Mesenchymal stem cell (in vitro differentiated cells and primary cell): Measurements from ENCODE around the gene CELF4.

Experiments used
- DNase-seq: peaks from one replicate; pipeline ENCODE4 v3.0.0-alpha.2; 2013
- H2AFZ ChIP-seq: one replicate; pipeline ENCODE4 v1.6.1; 2013; ENCODE audit warnings: low read depth, mild to moderate bottlenecking, control low read depth, inconsistent platforms, low read length, moderate library complexity
- H2AK5ac ChIP-seq: 2 replicates; pipeline ENCODE4 v1.6.1; 2013; ENCODE audit warnings: low read length, moderate library complexity, mild to moderate bottlenecking, inconsistent platforms; ENCODE audit not compliant: severe bottlenecking
- H2BK120ac ChIP-seq: one replicate; pipeline ENCODE4 v1.6.1; 2013; ENCODE audit warnings: low read depth, mild to moderate bottlenecking, inconsistent platforms, low read length, moderate library complexity
- H2BK12ac ChIP-seq, 2 experiments: one replicate each; pipeline ENCODE4 v1.6.1; 2013; ENCODE audit warnings: inconsistent platforms in 2 of 2, low read length in 2 of 2, mild to moderate bottlenecking in 2 of 2, moderate library complexity in 2 of 2, control low read depth in 1 of 2
- H2BK15ac ChIP-seq: one replicate; pipeline ENCODE4 v1.6.1; 2013; ENCODE audit warnings: mild to moderate bottlenecking, low read depth, inconsistent platforms; ENCODE audit not compliant: poor library complexity, severe bottlenecking
- H2BK5ac ChIP-seq: 2 replicates; pipeline ENCODE4 v1.6.1; 2013; ENCODE audit warnings: low read depth, mild to moderate bottlenecking, low read length, control low read depth, inconsistent platforms; ENCODE audit not compliant: poor library complexity, severe bottlenecking
- H3K14ac ChIP-seq, 2 experiments: one replicate each; pipeline ENCODE4 v1.6.1; 2013; ENCODE audit warnings: inconsistent platforms in 2 of 2, low read length in 2 of 2, control low read depth in 1 of 2, mild to moderate bottlenecking in 1 of 2, moderate library complexity in 1 of 2
- H3K18ac ChIP-seq, 2 experiments: one replicate each; pipeline ENCODE4 v1.6.1; 2013; ENCODE audit warnings: inconsistent platforms in 2 of 2, low read length in 2 of 2, control low read depth in 1 of 2, low read depth in 1 of 2, mild to moderate bottlenecking in 1 of 2
- H3K23ac ChIP-seq, 2 experiments: one replicate each; pipeline ENCODE4 v1.6.1; 2013; ENCODE audit warnings: inconsistent platforms in 2 of 2, low read length in 2 of 2, mild to moderate bottlenecking in 2 of 2, moderate library complexity in 2 of 2, control low read depth in 1 of 2
- H3K27ac ChIP-seq: 2 replicates; pipeline ENCODE4 v1.5.1; 2013; ENCODE audit warnings: mild to moderate bottlenecking, moderate library complexity, low read length, control low read depth, inconsistent platforms; ENCODE audit not compliant: poor library complexity, severe bottlenecking
- H3K27me3 ChIP-seq, 2 experiments: 2 replicates each; pipeline versions ENCODE4 v1.6.1 to v1.7.0; 2013; ENCODE audit warnings: low read length in 2 of 2, mild to moderate bottlenecking in 2 of 2, moderate library complexity in 2 of 2, control low read depth in 1 of 2, inconsistent platforms in 1 of 2; ENCODE audit not compliant: control insufficient read depth in 1 of 2, insufficient read depth in 1 of 2
- H3K36me3 ChIP-seq, 2 experiments: 2 replicates each; pipeline versions ENCODE4 v1.6.1 to v1.7.0; 2013; ENCODE audit warnings: low read length in 2 of 2, control low read depth in 1 of 2, inconsistent platforms in 1 of 2, low read depth in 1 of 2, mild to moderate bottlenecking in 1 of 2; ENCODE audit not compliant: insufficient read depth in 2 of 2, control insufficient read depth in 1 of 2
- H3K4ac ChIP-seq, 2 experiments: one replicate each; pipeline ENCODE4 v1.6.1; 2013; ENCODE audit warnings: inconsistent platforms in 2 of 2, low read length in 2 of 2, mild to moderate bottlenecking in 2 of 2, moderate library complexity in 2 of 2, control low read depth in 1 of 2, low read depth in 1 of 2
- H3K4me1 ChIP-seq: 2 replicates; pipeline ENCODE4 v1.6.1; 2013; ENCODE audit warnings: low read depth, low read length, control low read depth; ENCODE audit not compliant: control insufficient read depth, insufficient read depth
- H3K4me2 ChIP-seq: 2 replicates; pipeline ENCODE4 v1.6.1; 2013; ENCODE audit warnings: low read length, mild to moderate bottlenecking, inconsistent platforms; ENCODE audit not compliant: poor library complexity, severe bottlenecking
- H3K4me3 ChIP-seq, 2 experiments: 2 replicates each; pipeline versions ENCODE4 v1.5.1 to v1.7.0; 2013; ENCODE audit warnings: low read length in 2 of 2, mild to moderate bottlenecking in 2 of 2, control low read depth in 1 of 2, low read depth in 1 of 2; ENCODE audit not compliant: insufficient read depth in 1 of 2
- H3K79me1 ChIP-seq: replicated peaks from 2 replicates; pipeline ENCODE4 v1.6.1; 2013; ENCODE audit warnings: mild to moderate bottlenecking, control low read depth, low read length, inconsistent platforms; ENCODE audit not compliant: poor library complexity, severe bottlenecking
- H3K9ac ChIP-seq: 2 replicates; pipeline ENCODE4 v1.7.0; 2013; ENCODE audit warnings: mild to moderate bottlenecking, low read length, moderate library complexity
- H3K9me3 ChIP-seq: 2 replicates; pipeline ENCODE4 v1.7.0; 2013; ENCODE audit warnings: mild to moderate bottlenecking, low read length; ENCODE audit not compliant: control insufficient read depth
- H4K8ac ChIP-seq: one replicate; pipeline ENCODE4 v1.6.1; 2013; ENCODE audit warnings: inconsistent platforms, mild to moderate bottlenecking, low read length, moderate library complexity
- H4K91ac ChIP-seq: one replicate; pipeline ENCODE4 v1.6.1; 2013; ENCODE audit warnings: mild to moderate bottlenecking, low read length, inconsistent platforms
- WGBS: methylation state at CpG from one replicate; pipeline ENCODE4 v1.1.7; 2013; ENCODE audit warnings: mixed read lengths; 5-methylcytosine and 5-hydroxymethylcytosine counted together

CELF4 gene

GRCh38 chr18:37398248-37398920, 167.2 kb downstream of the CELF4 start:
- H3K27me3 ChIP-seq: peaks cover 2 to 4% of the 10 kb centered on the region in 2 experiments
- H3K9me3 ChIP-seq: no peaks in the 10 kb centered on the region
- 86% methylated on average over 13 of the region's 14 CpGs for WGBS

GRCh38 chr18:37397814-37398213, 167.8 kb downstream of the CELF4 start:
- Histone ChIP-seq H2BK5ac (no peak overlapping the region), H3K18ac (peak overlapping the region in 1 of 2 experiments; percentile 82), H2BK12ac (peak overlapping the region; percentile 28 to 90), H4K8ac (no peak overlapping the region), H2AFZ (no peak overlapping the region), H3K9ac (no peak overlapping the region), H3K36me3 (no peaks in the 10 kb centered on the region), H3K27me3 (peaks cover 8 to 10% of the 10 kb centered on the region in 2 experiments), H2BK120ac (peak overlapping the region; percentile 39), H3K14ac (no peak overlapping the region), H2AK5ac (no peak overlapping the region), H3K4me3 (no peak overlapping the region), H3K79me1 (no peaks in the 10 kb centered on the region), H3K9me3 (no peaks in the 10 kb centered on the region), H3K4me2 (no peak overlapping the region), H3K23ac (no peak overlapping the region), H3K27ac (no peak overlapping the region), H3K4ac (peak overlapping the region; percentile 17 to 39), H2BK15ac (no peak overlapping the region), H3K4me1 (peaks cover 15% of the 10 kb centered on the region), H4K91ac (peak overlapping the region; percentile 57)
- no peak for DNase-seq
- 93% methylated on average over 3 of the region's 6 CpGs for WGBS

More at GRCh38 chr18:37398248-37398920, 167.2 kb downstream of the CELF4 start:
- Histone ChIP-seq H4K8ac (no peak overlapping the region), H2BK120ac (peak overlapping the region; percentile 39), H2AFZ (no peak overlapping the region), H2BK5ac (no peak overlapping the region), H3K14ac (peak overlapping the region in 1 of 2 experiments; percentile 71), H3K36me3 (no peaks in the 10 kb centered on the region), H3K4ac (peak overlapping the region in 1 of 2 experiments; percentile 35), H3K4me1 (peaks cover 19% of the 10 kb centered on the region), H3K79me1 (no peaks in the 10 kb centered on the region), H3K9ac (no peak overlapping the region), H2AK5ac (no peak overlapping the region), H2BK12ac (peak overlapping the region; percentile 63 to 90), H3K18ac (peak overlapping the region in 1 of 2 experiments; percentile 28), H3K23ac (peak overlapping the region in 1 of 2 experiments; percentile 34), H3K27ac (no peak overlapping the region), H4K91ac (peak overlapping the region; percentile 74), H3K4me3 (no peak overlapping the region), H2BK15ac (peak overlapping the region; percentile 95), H3K4me2 (no peak overlapping the region)
- peak; percentile 48 for DNase-seq

GRCh38 chr18:37396971-37397720, 168.5 kb downstream of the CELF4 start:
- Histone ChIP-seq H3K14ac (no peak overlapping the region), H3K23ac (peak overlapping the region in 1 of 2 experiments; percentile 26), H3K79me1 (no peaks in the 10 kb centered on the region), H3K18ac (peak overlapping the region; percentile 82 to 86), H3K4me1 (peaks cover 12% of the 10 kb centered on the region), H3K4ac (peak overlapping the region in 1 of 2 experiments; percentile 39), H2AK5ac (no peak overlapping the region), H3K27me3 (peaks cover 14 to 16% of the 10 kb centered on the region in 2 experiments), H3K9me3 (no peaks in the 10 kb centered on the region), H3K9ac (no peak overlapping the region), H2BK120ac (no peak overlapping the region), H3K4me2 (no peak overlapping the region), H3K4me3 (no peak overlapping the region), H2BK15ac (no peak overlapping the region), H2AFZ (no peak overlapping the region), H2BK12ac (peak overlapping the region; percentile 62 to 67), H2BK5ac (no peak overlapping the region), H4K8ac (peak overlapping the region; percentile 84), H4K91ac (peak overlapping the region; percentile 20), H3K27ac (no peak overlapping the region), H3K36me3 (no peaks in the 10 kb centered on the region)
- DNase-seq: peak; percentile 46
- WGBS: 85% methylated on average over 5 of the region's 5 CpGs

DNA sequence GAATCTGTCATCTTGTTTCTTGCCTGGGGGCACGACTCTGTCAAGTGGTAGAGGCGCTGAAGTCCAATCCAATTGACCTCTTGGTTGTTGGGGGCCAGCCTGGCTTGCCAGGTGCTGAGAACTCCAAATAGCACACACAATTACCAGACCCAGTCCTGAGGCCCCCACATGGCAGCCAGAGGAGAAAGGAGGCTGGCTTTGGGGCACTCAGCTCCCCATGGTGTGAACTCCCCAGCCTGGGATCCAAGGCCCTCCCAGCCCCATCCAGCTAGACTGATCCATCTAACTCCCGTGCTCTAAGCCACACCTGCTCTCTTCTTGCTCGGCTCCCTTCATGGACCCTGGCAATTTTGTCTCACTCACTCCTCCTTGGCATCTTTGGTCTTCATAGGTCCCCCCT, 170.0 kb downstream of the CELF4 start:
- no peak overlapping the region for H4K91ac ChIP-seq
- peaks cover 23 to 24% of the 10 kb centered on the region in 2 experiments for H3K27me3 ChIP-seq
- no peak overlapping the region for H3K23ac ChIP-seq
- H3K4me3 ChIP-seq: no peak overlapping the region
- H3K9ac ChIP-seq: no peak overlapping the region
- H3K79me1 ChIP-seq: no peaks in the 10 kb centered on the region
- H2BK5ac ChIP-seq: no peak overlapping the region
- H2BK120ac ChIP-seq: peak overlapping the region; percentile 45
- no peaks in the 10 kb centered on the region for H3K36me3 ChIP-seq
- H3K4ac ChIP-seq: no peak overlapping the region
- no peak for DNase-seq
- H2AFZ ChIP-seq: no peak overlapping the region
- no peak overlapping the region for H3K14ac ChIP-seq
- peak overlapping the region; percentile 8 for H2BK15ac ChIP-seq
- H3K9me3 ChIP-seq: no peaks in the 10 kb centered on the region
- H3K18ac ChIP-seq: peak overlapping the region in 1 of 2 experiments; percentile 37
- no peak overlapping the region for H4K8ac ChIP-seq
- H2AK5ac ChIP-seq: no peak overlapping the region
- H3K27ac ChIP-seq: no peak overlapping the region
- H2BK12ac ChIP-seq: peak overlapping the region; percentile 34 to 92
- peaks cover 12% of the 10 kb centered on the region for H3K4me1 ChIP-seq
- 92% methylated on average over 4 of the region's 4 CpGs for WGBS
- H3K4me2 ChIP-seq: no peak overlapping the region
